GM23338 (cell line): ENCODE results near the gene SLC24A5. TPM values are rescaled to one million over a fixed set of nuclear protein-coding genes. Genes with fewer than 3 reads are reported as not detected.

Source experiments
- CREB1 ChIP-seq: fragments of 250-450 bp; sonication (Bioruptor Pico); IDR thresholded peaks from 2 replicates; pipeline ENCODE4 v1.5.0; 2020; ENCODE audit warnings: low read depth, mild to moderate bottlenecking, moderate library complexity
- ETS1 ChIP-seq: IDR thresholded peaks from 2 replicates; pipeline ENCODE4 v1.6.1; 2016; ENCODE audit warnings: antibody characterized with exemption
- NANOG ChIP-seq: IDR thresholded peaks from 2 replicates; pipeline ENCODE4 v1.6.1; 2016; ENCODE audit warnings: antibody characterized with exemption, borderline replicate concordance
- POLR2AphosphoS5 ChIP-seq: IDR thresholded peaks from 2 replicates; pipeline ENCODE4 v1.6.1; 2016; ENCODE audit warnings: antibody characterized with exemption, low read depth
- REST ChIP-seq: IDR thresholded peaks from one replicate; pipeline ENCODE4 v1.6.1; 2018; ENCODE audit warnings: antibody characterized with exemption; ENCODE audit not compliant: unreplicated experiment
- STAT1 ChIP-seq: IDR thresholded peaks from one replicate; pipeline ENCODE4 v1.6.1; 2016; ENCODE audit warnings: antibody characterized with exemption; ENCODE audit not compliant: unreplicated experiment
- ZNF462 ChIP-seq: fragments of 250-450 bp; sonication (Bioruptor Pico); IDR thresholded peaks from 2 replicates; pipeline ENCODE4 v1.5.0; 2020; ENCODE audit warnings: mild to moderate bottlenecking, moderate library complexity
- polyA plus RNA-seq: library from polyadenylated mRNA; unstranded; fragments of >200 nt; fragmentation: Nextera tagmentation; extraction: Ambion mirVana; gene quantifications from 2 replicates; pipeline ENCODE4 v1.2.1, GENCODE V29; 2016
- total RNA-seq: library from RNA; depleted of rRNA; stranded (reverse); fragments of >200 nt; shearing (Covaris generic); gene quantifications from 2 replicates; pipeline ENCODE4 v1.2.3, GENCODE V29; 2014

SLC24A5 gene
- total and polyA plus RNA-seq, 2 experiments from 2014 or later, result 0.39 TPM; not detected in 1

GRCh38 chr15:48105936-48106335 is 14.9 kb upstream of the SLC24A5 start (continued):
- no peak for TF ChIP-seq ZNF462 (CRISPR knock-in tag)
- no peak for TF ChIP-seq NANOG
- no peak for TF ChIP-seq ETS1
- TF ChIP-seq REST, result no peak
- no peak for TF ChIP-seq CREB1
- no peak for TF ChIP-seq POLR2AphosphoS5
- no peak for TF ChIP-seq STAT1
